ENCODE data around the gene ELMOD3.
"Not testable (repeated sequence)": the region's sequence is repeated elsewhere in the genome, so short reads cannot be mapped to it uniquely, and the experiment has no call there.

- TF ChIP-seq CTCF, POLR2A (IDR thresholded peaks at IDR 0.05): not testable (repeated sequence)
Observed at GRCh38 chr2:85362653-85363387, 8.3 kb downstream of the ELMOD3 start.
